Measurements from ENCODE around the gene SUN1. TPM values are rescaled to one million over a fixed set of nuclear protein-coding genes. Genes with fewer than 3 reads are reported as not detected.

The SUN1 gene
- total and polyA plus RNA-seq, 5 experiments from 2014 or later, result 26.1 to 198 (median 37.5) TPM

- DNase-seq, result no peak
- peaks cover 10 to 48% (median 37%) of the 10 kb centered on the region in 4 donors for H3K4me1 Mint-ChIP-seq
- H3K36me3 Mint-ChIP-seq, result peaks cover 0 to 16% (median 5%) of the 10 kb centered on the region in 3 donors
- H3K4me3 Mint-ChIP-seq, result peak overlapping the region; percentile 83 to 95 (median 89)
- peak overlapping the region; percentile 71 to 97 (median 90) for H3K27ac Mint-ChIP-seq
- ATAC-seq, result peak; percentile 0 to 12
- H3K9me3 Mint-ChIP-seq, result no peaks in the 10 kb centered on the region
- H3K27me3 Mint-ChIP-seq, result no peaks in the 10 kb centered on the region
- POLR2A ChIA-PET, result interaction anchor here (0.9 to 2.6 kb wide), 9 partner anchors 11 to 525 kb away, joined by 4 to 15 read pairs (median 6); partner anchors contain the start of genes COX19 and SUN1
Observed at GRCh38 chr7:876972-877311, 44.7 kb downstream of the SUN1 start.

- H3K9me3 Mint-ChIP-seq, result no peaks in the 10 kb centered on the region
- peaks cover 0 to 10% (median under 1%) of the 10 kb centered on the region in 3 donors for H3K36me3 Mint-ChIP-seq
- H3K27me3 Mint-ChIP-seq, result no peaks in the 10 kb centered on the region
- POLR2A ChIA-PET, result interaction anchor here (1.0 to 2.6 kb wide), 7 partner anchors 11 to 526 kb away, joined by 4 to 15 read pairs (median 7); partner anchors contain the start of gene COX19
- DNase-seq (peak in 1 of 10 donors; percentile 5), ATAC-seq (no peak)
- peak overlapping the region; percentile 71 to 97 (median 90) for H3K27ac Mint-ChIP-seq
- H3K4me1 Mint-ChIP-seq, result peaks cover 12 to 50% (median 40%) of the 10 kb centered on the region in 4 donors
- peak overlapping the region; percentile 84 to 95 (median 89) for H3K4me3 Mint-ChIP-seq
Observed at GRCh38 chr7:877312-878232, 45.3 kb downstream of the SUN1 start.

GRCh38 chr7:879093-879492, 46.8 kb downstream of the SUN1 start:
- Mint-ChIP-seq H3K27me3 (no peaks in the 10 kb centered on the region), H3K36me3 (peaks cover 0 to 4% (median 0%) of the 10 kb centered on the region in 3 donors), H3K4me1 (peaks cover 14 to 52% (median 32%) of the 10 kb centered on the region in 4 donors), H3K27ac (peak overlapping the region in 7 of 10 donors; percentile 35 to 79 (median 59)), H3K4me3 (peak overlapping the region; percentile 32 to 88 (median 66)), H3K9me3 (no peaks in the 10 kb centered on the region)
- POLR2A ChIA-PET, result interaction anchor here (0.7 kb wide), 1 partner anchor 12 kb away, joined by 3 read pairs; no protein-coding TSS in a partner anchor
- DNase-seq, result no peak
- no peak for ATAC-seq

- Mint-ChIP-seq H3K4me1 (peaks cover 16 to 57% (median 33%) of the 10 kb centered on the region in 4 donors), H3K9me3 (no peaks in the 10 kb centered on the region), H3K27ac (peak overlapping the region in 3 of 10 donors; percentile 4 to 68 (median 11)), H3K4me3 (peak overlapping the region in 4 of 10 donors; percentile 15 to 88 (median 72)), H3K36me3 (peaks cover 0 to 4% (median 0%) of the 10 kb centered on the region in 3 donors), H3K27me3 (no peaks in the 10 kb centered on the region)
- no peak for ATAC-seq
- no peak for DNase-seq
- POLR2A ChIA-PET, result interaction anchor here (0.7 kb wide), 1 partner anchor 12 kb away, joined by 3 read pairs; no protein-coding TSS in a partner anchor
Observed at GRCh38 chr7:879706-880105, 47.4 kb downstream of the SUN1 start.

GRCh38 chr7:880450-880849, 48.2 kb downstream of the SUN1 start:
- peak overlapping the region in 2 of 10 donors; percentile 15 to 35 for H3K4me3 Mint-ChIP-seq
- DNase-seq (no peak), ATAC-seq (no peak)
- H3K9me3 Mint-ChIP-seq, result no peaks in the 10 kb centered on the region
- POLR2A ChIA-PET, result no interaction called here
- no peaks in the 10 kb centered on the region for H3K27me3 Mint-ChIP-seq
- peak overlapping the region in 1 of 10 donors; percentile 18 for H3K27ac Mint-ChIP-seq
- H3K36me3 Mint-ChIP-seq, result peaks cover 0 to 4% (median 0%) of the 10 kb centered on the region in 3 donors
- peaks cover 17 to 61% (median 32%) of the 10 kb centered on the region in 4 donors for H3K4me1 Mint-ChIP-seq

GRCh38 chr7:881441-882234, 49.4 kb downstream of the SUN1 start:
- Mint-ChIP-seq H3K4me3 (peak overlapping the region in 1 of 10 donors; percentile 11), H3K4me1 (peaks cover 17 to 67% (median 34%) of the 10 kb centered on the region in 4 donors), H3K27ac (peak overlapping the region in 1 of 10 donors; percentile 43), H3K27me3 (no peaks in the 10 kb centered on the region), H3K36me3 (peaks cover 0 to 8% (median 0%) of the 10 kb centered on the region in 3 donors), H3K9me3 (no peaks in the 10 kb centered on the region)
- DNase-seq (no peak), ATAC-seq (no peak)
- POLR2A ChIA-PET, result no interaction called here

GRCh38 chr7:882336-883035, 50.2 kb downstream of the SUN1 start:
- H3K27ac Mint-ChIP-seq, result peak overlapping the region in 1 of 10 donors; percentile 43
- no peaks in the 10 kb centered on the region for H3K27me3 Mint-ChIP-seq
- DNase-seq (no peak), ATAC-seq (no peak)
- H3K4me3 Mint-ChIP-seq, result peak overlapping the region in 1 of 10 donors; percentile 42
- H3K36me3 Mint-ChIP-seq, result peaks cover 0 to 10% (median 0%) of the 10 kb centered on the region in 3 donors
- H3K9me3 Mint-ChIP-seq, result no peaks in the 10 kb centered on the region
- POLR2A ChIA-PET, result no interaction called here
- peaks cover 17 to 67% (median 34%) of the 10 kb centered on the region in 4 donors for H3K4me1 Mint-ChIP-seq

- no peak for ATAC-seq
- H3K4me3 Mint-ChIP-seq, result peak overlapping the region in 1 of 10 donors; percentile 42
- H3K27ac Mint-ChIP-seq, result no peak overlapping the region
- no peaks in the 10 kb centered on the region for H3K27me3 Mint-ChIP-seq
- no peak for DNase-seq
- POLR2A ChIA-PET, result no interaction called here
- H3K4me1 Mint-ChIP-seq, result peaks cover 14 to 64% (median 30%) of the 10 kb centered on the region in 4 donors
- no peaks in the 10 kb centered on the region for H3K9me3 Mint-ChIP-seq
- H3K36me3 Mint-ChIP-seq, result peaks cover 0 to 16% (median 0%) of the 10 kb centered on the region in 3 donors
Observed at GRCh38 chr7:883055-884021, 51.1 kb downstream of the SUN1 start.

- peak overlapping the region in 2 of 10 donors; percentile 27 to 55 for H3K27ac Mint-ChIP-seq
- DNase-seq (no peak), ATAC-seq (no peak)
- H3K36me3 Mint-ChIP-seq, result peaks cover 0 to 19% (median 0%) of the 10 kb centered on the region in 3 donors
- peak overlapping the region in 1 of 10 donors; percentile 36 for H3K4me3 Mint-ChIP-seq
- H3K9me3 Mint-ChIP-seq, result no peaks in the 10 kb centered on the region
- H3K4me1 Mint-ChIP-seq, result peaks cover 9 to 56% (median 22%) of the 10 kb centered on the region in 4 donors
- H3K27me3 Mint-ChIP-seq, result no peaks in the 10 kb centered on the region
- POLR2A ChIA-PET, result interaction anchor here (1.2 kb wide), 1 partner anchor 10 kb away, joined by 4 read pairs; no protein-coding TSS in a partner anchor
Observed at GRCh38 chr7:884191-885003, 52.1 kb downstream of the SUN1 start.

GRCh38 chr7:885261-885892, 53.1 kb downstream of the SUN1 start:
- H3K9me3 Mint-ChIP-seq, result no peaks in the 10 kb centered on the region
- no peak overlapping the region for H3K27ac Mint-ChIP-seq
- H3K27me3 Mint-ChIP-seq, result no peaks in the 10 kb centered on the region
- ATAC-seq (no peak), DNase-seq (no peak)
- peaks cover 0 to 20% (median under 1%) of the 10 kb centered on the region in 3 donors for H3K36me3 Mint-ChIP-seq
- peaks cover 6 to 49% (median 19%) of the 10 kb centered on the region in 4 donors for H3K4me1 Mint-ChIP-seq
- H3K4me3 Mint-ChIP-seq, result no peak overlapping the region
- POLR2A ChIA-PET, result interaction anchor here (1.2 to 1.4 kb wide), 2 partner anchors 11 to 90 kb away, joined by 3 to 5 read pairs; partner anchors contain the start of gene COX19
